GM08714 (cell line): Measurements from ENCODE around the gene PLB1.

ENCODE experiments used
- H3K4me3 ChIP-seq: fragments of 200-500 bp; sonication (Bioruptor generic); 2 replicates; pipeline ENCODE4 v1.5.1; 2014; ENCODE audit warnings: mild to moderate bottlenecking, low read length, inconsistent platforms
- ZNF274 ChIP-seq: IDR thresholded peaks from 2 replicates; pipeline ENCODE4 v1.6.1; 2012; ENCODE audit warnings: mild to moderate bottlenecking, low read depth, low read length

Gene PLB1

GRCh38 chr2:28602136-28602660, 106.3 kb downstream of the PLB1 start:
- no peak overlapping the region for H3K4me3 ChIP-seq
- TF ChIP-seq ZNF274, result no peak

- H3K4me3 ChIP-seq, result no peak overlapping the region
- no peak for TF ChIP-seq ZNF274
These were observed 107.1 kb downstream of the PLB1 start for GRCh38 chr2:28602751-28603639.

- no peak overlapping the region for H3K4me3 ChIP-seq
- no peak for TF ChIP-seq ZNF274
These were observed 108.0 kb downstream of the PLB1 start for GRCh38 chr2:28603821-28604220.

- H3K4me3 ChIP-seq, result no peak overlapping the region
- no peak for TF ChIP-seq ZNF274
These were observed 108.5 kb downstream of the PLB1 start for GRCh38 chr2:28604284-28604843.

- TF ChIP-seq ZNF274, result no peak
- H3K4me3 ChIP-seq, result no peak overlapping the region
These were observed 111.2 kb downstream of the PLB1 start for GRCh38 chr2:28606986-28607441.

GRCh38 chr2:28607730-28608499, 112.1 kb downstream of the PLB1 start:
- TF ChIP-seq ZNF274, result no peak
- no peak overlapping the region for H3K4me3 ChIP-seq

GRCh38 chr2:28608500-28609424, 112.9 kb downstream of the PLB1 start:
- no peak overlapping the region for H3K4me3 ChIP-seq
- TF ChIP-seq ZNF274, result no peak

GRCh38 chr2:28610583-28611201, 114.8 kb downstream of the PLB1 start:
- no peak overlapping the region for H3K4me3 ChIP-seq

GRCh38 chr2:28612131-28612812, 116.4 kb downstream of the PLB1 start:
- no peak for TF ChIP-seq ZNF274
- H3K4me3 ChIP-seq, result no peak overlapping the region

More at GRCh38 chr2:28610583-28611201, 114.8 kb downstream of the PLB1 start:
- no peak for TF ChIP-seq ZNF274

- no peak for TF ChIP-seq ZNF274
- H3K4me3 ChIP-seq, result no peak overlapping the region
These were observed 117.3 kb downstream of the PLB1 start for GRCh38 chr2:28613186-28613585.

GRCh38 chr2:28613633-28614501, 118.0 kb downstream of the PLB1 start:
- no peak overlapping the region for H3K4me3 ChIP-seq
- no peak for TF ChIP-seq ZNF274

- TF ChIP-seq ZNF274, result no peak
- H3K4me3 ChIP-seq, result no peak overlapping the region
These were observed 119.8 kb downstream of the PLB1 start for GRCh38 chr2:28615706-28616105.
